Neural progenitor cell (in vitro differentiated cells): ENCODE measurements around the gene RAC2.

Experiments used
- EZH2 ChIP-seq: fragments of 200-600 bp; sonication (generic); IDR thresholded peaks from 2 replicates; pipeline ENCODE4 v1.6.1; 2017; ENCODE audit warnings: antibody characterized with exemption, mild to moderate bottlenecking, moderate library complexity
- TF ChIP-seq, protein P1 (sequence below): fragments of 200-600 bp; sonication (generic); IDR thresholded peaks from 2 replicates; pipeline ENCODE4 v1.5.1; 2017; ENCODE audit warnings: antibody characterized with exemption, mild to moderate bottlenecking

DNA sequence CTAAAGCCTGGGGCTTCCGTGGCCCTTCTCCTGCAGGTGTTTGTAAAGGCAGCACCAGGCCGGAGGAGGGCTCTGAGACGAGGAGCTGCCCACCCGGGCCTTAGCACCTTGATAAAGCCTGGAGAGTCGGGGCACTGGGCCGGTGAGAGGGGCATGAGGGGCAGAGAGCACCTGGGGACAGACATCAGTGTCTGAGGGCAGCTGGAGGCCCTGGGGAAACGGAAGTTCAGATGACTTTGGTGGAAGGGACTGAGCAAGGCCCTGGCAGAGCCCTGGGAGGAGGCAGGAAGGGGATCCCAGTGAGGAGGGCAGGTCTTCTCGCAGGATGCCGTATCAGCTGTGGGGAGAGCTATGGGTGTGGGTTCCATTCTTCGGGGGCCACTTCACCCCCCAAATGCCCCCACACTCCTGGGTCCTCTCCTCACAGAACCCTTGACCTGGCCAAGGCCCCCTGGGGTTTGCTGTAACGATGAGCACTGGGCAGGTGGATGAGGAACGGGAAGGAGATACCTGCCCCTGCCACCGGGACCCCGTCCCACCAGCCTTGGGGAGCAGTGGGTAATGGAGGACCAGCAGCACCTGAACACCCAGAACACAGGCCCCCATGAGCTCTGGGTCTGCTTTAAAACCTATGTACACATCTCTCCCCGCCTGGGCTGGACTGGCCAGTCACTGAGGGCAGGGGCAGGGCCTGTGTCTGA lies 63.4 kb downstream of the RAC2 start:
- TF ChIP-seq, protein P1, sequence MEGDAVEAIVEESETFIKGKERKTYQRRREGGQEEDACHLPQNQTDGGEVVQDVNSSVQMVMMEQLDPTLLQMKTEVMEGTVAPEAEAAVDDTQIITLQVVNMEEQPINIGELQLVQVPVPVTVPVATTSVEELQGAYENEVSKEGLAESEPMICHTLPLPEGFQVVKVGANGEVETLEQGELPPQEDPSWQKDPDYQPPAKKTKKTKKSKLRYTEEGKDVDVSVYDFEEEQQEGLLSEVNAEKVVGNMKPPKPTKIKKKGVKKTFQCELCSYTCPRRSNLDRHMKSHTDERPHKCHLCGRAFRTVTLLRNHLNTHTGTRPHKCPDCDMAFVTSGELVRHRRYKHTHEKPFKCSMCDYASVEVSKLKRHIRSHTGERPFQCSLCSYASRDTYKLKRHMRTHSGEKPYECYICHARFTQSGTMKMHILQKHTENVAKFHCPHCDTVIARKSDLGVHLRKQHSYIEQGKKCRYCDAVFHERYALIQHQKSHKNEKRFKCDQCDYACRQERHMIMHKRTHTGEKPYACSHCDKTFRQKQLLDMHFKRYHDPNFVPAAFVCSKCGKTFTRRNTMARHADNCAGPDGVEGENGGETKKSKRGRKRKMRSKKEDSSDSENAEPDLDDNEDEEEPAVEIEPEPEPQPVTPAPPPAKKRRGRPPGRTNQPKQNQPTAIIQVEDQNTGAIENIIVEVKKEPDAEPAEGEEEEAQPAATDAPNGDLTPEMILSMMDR, result no peak
- TF ChIP-seq EZH2, result no peak
